GM12878 (cell line): ENCODE results near the gene DISC1. TPM values are rescaled to one million over a fixed set of nuclear protein-coding genes. Genes with fewer than 3 reads are reported as not detected.

Source experiments
- ATAC-seq: fragments of 200-7000 bp; cut with Tn5 transposase; 3 replicates; pipeline ENCODE4 v1.9.1; 2020; ENCODE audit warnings: mild to moderate bottlenecking, moderate library complexity
- BruUV-seq: library from RNA; stranded (reverse); fragments of 400-500 nt; replicated peaks from 2 replicates; lab custom pipeline; 2021; lab: Mats Ljungman, UMichigan
- CTCF ChIA-PET: fragments of 300-600 bp; sonication (Branson Sonifier 250); formaldehyde crosslinking; extraction: SDS; loops from one replicate; lab custom pipeline; 2021; ENCODE audit warnings: inconsistent platforms; lab: Yijun Ruan, JAX
- POLR2A ChIA-PET: fragments of 350-600 bp; formaldehyde crosslinking; extraction: SDS; loops from one replicate; lab custom pipeline; 2021; ENCODE audit warnings: inconsistent platforms; lab: Charles Lee
- RAD21 ChIA-PET: fragments of 300-600 bp; sonication (Branson Sonifier 250); formaldehyde crosslinking; loops from one replicate; lab custom pipeline; 2023; ENCODE audit warnings: antibody characterized with exemption; ENCODE audit not compliant: unreplicated experiment; lab: Charles Lee
- SMC1A ChIA-PET: fragments of 300-600 bp; sonication (Branson Sonifier 250); formaldehyde crosslinking; loops from one replicate; lab custom pipeline; 2023; ENCODE audit not compliant: unreplicated experiment, uncharacterized antibody; lab: Charles Lee
- DNase-seq: peaks from one replicate; pipeline ENCODE4 v3.0.0-alpha.2; 2011; ENCODE audit warnings: low read depth, low spot score
- FAIRE-seq: peaks from 3 replicates; lab custom pipeline; 2011; peaks lifted over from hg19 to GRCh38; lab: Jason Lieb, UNC
- H2AFZ ChIP-seq: 2 replicates; pipeline ENCODE4 v1.6.0; 2011; ENCODE audit warnings: low read depth, low read length, control low read depth; ENCODE audit not compliant: control insufficient read depth
- H3K27ac ChIP-seq: 2 replicates; pipeline ENCODE4 v1.5.1; 2011; ENCODE audit warnings: control low read depth; ENCODE audit not compliant: control insufficient read depth, insufficient read depth
- H3K27me3 ChIP-seq, 2 experiments: replicated peaks in 1 of 2; 2 replicates each; pipeline versions ENCODE4 v1.6.0 to v1.6.1; 2011; ENCODE audit warnings: low read length in 1 of 2; ENCODE audit not compliant: control insufficient read depth in 2 of 2, insufficient read depth in 2 of 2
- H3K36me3 ChIP-seq, 2 experiments: 2 replicates each; pipeline ENCODE4 v1.5.1; 2011; ENCODE audit warnings: low read length in 1 of 2; ENCODE audit not compliant: control insufficient read depth in 2 of 2, insufficient read depth in 2 of 2
- H3K4me1 ChIP-seq: 2 replicates; pipeline ENCODE4 v1.6.1; 2011; ENCODE audit warnings: mild to moderate bottlenecking, low read length, moderate library complexity, mixed read lengths; ENCODE audit not compliant: control insufficient read depth, insufficient read depth
- H3K4me2 ChIP-seq: 2 replicates; pipeline ENCODE4 v1.6.0; 2011; ENCODE audit warnings: control low read depth; ENCODE audit not compliant: control insufficient read depth, insufficient read depth
- H3K4me3 ChIP-seq: fragments of 200-600 bp; sonication (generic); 2 replicates; pipeline ENCODE4 v1.5.1; 2016
- H3K79me2 ChIP-seq: 2 replicates; pipeline ENCODE4 v1.6.0; 2011; ENCODE audit warnings: low read length; ENCODE audit not compliant: control insufficient read depth, insufficient read depth
- H3K9ac ChIP-seq: 2 replicates; pipeline ENCODE4 v1.8.0; 2011; ENCODE audit warnings: low read length, control low read depth, mixed read lengths; ENCODE audit not compliant: control insufficient read depth, insufficient read depth
- H3K9me3 ChIP-seq: replicated peaks from 3 replicates; pipeline ENCODE4 v1.5.1; 2011; ENCODE audit warnings: mild to moderate bottlenecking, low read length; ENCODE audit not compliant: control insufficient read depth, insufficient read depth
- H4K20me1 ChIP-seq: 2 replicates; pipeline ENCODE4 v1.6.0; 2011; ENCODE audit not compliant: control insufficient read depth, insufficient read depth
- CBX5 ChIP-seq: sonication (generic); IDR thresholded peaks from 2 replicates; pipeline ENCODE4 v1.6.1; 2016; ENCODE audit warnings: low read depth, moderate library complexity, mild to moderate bottlenecking, inconsistent platforms
- CHD4 ChIP-seq: fragments of 200-600 bp; sonication (generic); IDR thresholded peaks from 2 replicates; pipeline ENCODE4 v1.6.1; 2016; ENCODE audit warnings: mild to moderate bottlenecking
- DPF2 ChIP-seq: fragments of 450-650 bp; IDR thresholded peaks from 2 replicates; pipeline ENCODE4 v1.6.1; 2017; ENCODE audit warnings: mild to moderate bottlenecking
- EZH2 ChIP-seq: IDR thresholded peaks from 2 replicates; pipeline ENCODE4 v1.6.1; 2012; ENCODE audit warnings: low read depth, mild to moderate bottlenecking, control low read depth, inconsistent platforms, low read length, borderline replicate concordance; ENCODE audit not compliant: control insufficient read depth
- IRF3 ChIP-seq: fragments of 450-650 bp; IDR thresholded peaks from 2 replicates; pipeline ENCODE4 v1.6.1; 2014; ENCODE audit warnings: mild to moderate bottlenecking
- RBBP5 ChIP-seq: fragments of 200-600 bp; sonication (generic); conservative IDR thresholded peaks from 2 replicates; pipeline ENCODE4 v1.6.1; 2016
- SIN3A ChIP-seq: IDR thresholded peaks from 2 replicates; pipeline ENCODE4 v1.6.1; 2012; ENCODE audit warnings: low read depth, low read length, improper control_type of control experiment
- SKIL ChIP-seq: fragments of 450-650 bp; IDR thresholded peaks from 2 replicates; pipeline ENCODE4 v1.6.1; 2017; ENCODE audit warnings: mild to moderate bottlenecking, low read depth, inconsistent platforms; ENCODE audit not compliant: poor library complexity, severe bottlenecking
- SMAD1 ChIP-seq: fragments of 450-650 bp; IDR thresholded peaks from 2 replicates; pipeline ENCODE4 v1.6.1; 2018; ENCODE audit warnings: mild to moderate bottlenecking, low read depth; ENCODE audit not compliant: partially characterized antibody
- SUPT20H ChIP-seq: IDR thresholded peaks from 2 replicates; pipeline ENCODE4 v1.6.1; 2011; ENCODE audit warnings: low read depth, mild to moderate bottlenecking, low read length, moderate library complexity, borderline replicate concordance; ENCODE audit not compliant: control insufficient read depth
- TBL1XR1 ChIP-seq: IDR thresholded peaks from 2 replicates; pipeline ENCODE4 v1.6.1; 2012; ENCODE audit warnings: low read depth, low read length, improper control_type of control experiment
- YBX1 ChIP-seq: fragments of 450-650 bp; IDR thresholded peaks from 2 replicates; pipeline ENCODE4 v1.6.1; 2016; ENCODE audit warnings: antibody characterized with exemption
- YY1 ChIP-seq: IDR thresholded peaks from 2 replicates; pipeline ENCODE4 v1.6.1; 2011; ENCODE audit warnings: low read depth, mild to moderate bottlenecking, low read length
- ZNF687 ChIP-seq: fragments of 450-650 bp; IDR thresholded peaks from 2 replicates; pipeline ENCODE4 v1.6.1; 2017; ENCODE audit warnings: mild to moderate bottlenecking, moderate library complexity
- WGBS: methylation state at CpG from one replicate; pipeline ENCODE4 v1.1.6; 2016; ENCODE audit warnings: low lambda C conversion rate; ENCODE audit not compliant: insufficient replicate concordance, insufficient coverage; ENCODE audit errors: missing lambda C conversion rate; 5-methylcytosine and 5-hydroxymethylcytosine counted together
- in situ Hi-C: fragments of 300-500 bp; cut with MboI; formaldehyde crosslinking; loops from 9 replicates; pipeline ENCODE4 v1.14.3; 2018; ENCODE audit warnings: mixed read lengths
- intact Hi-C: fragments of 100-400 bp; cut with micrococcal nuclease; formaldehyde crosslinking; loops from one replicate; pipeline ENCODE4 v1.14.2; 2022; ENCODE audit not compliant: unreplicated experiment
- polyA plus RNA-seq, 11 experiments: library from polyadenylated mRNA; depleted of rRNA in 4 of 11; unstranded in 6 of 11; stranded (reverse) in 5 of 11; fragments of >200 nt; fragmentation: Nextera tagmentation in 4 of 11; fragmentation: Illumina TruSeq in 1 of 11; extraction: Ambion mirVana in 4 of 11; extraction: Trizol in 1 of 11; gene quantifications; 1 replicate in 1 of 11; 2 replicates in 10 of 11; pipeline versions ENCODE4 v1.2.1 to v1.2.3, GENCODE V29; 2011 to 2016; ENCODE audit warnings: inconsistent platforms in 2 of 11, missing spikeins in 2 of 11, low read depth in 1 of 11
- total RNA-seq, 4 experiments: library from RNA; depleted of rRNA in 3 of 4; stranded (reverse); fragments of >200 nt in 3 of 4; fragmentation: Illumina TruSeq in 1 of 4; extraction: Trizol in 1 of 4; gene quantifications; 2 replicates each; pipeline versions ENCODE4 v1.2.1 to v1.2.3, GENCODE V29; 2013 to 2021

DISC1 gene
- total and polyA plus RNA-seq, 10 of the 15 experiments (the other 5 are each of a cell fraction or from before 2014, with no cell fraction given), result 0.05 to 0.72 (median 0.19) TPM; not detected in 1

- ATAC-seq, result no peak
- Histone ChIP-seq H2AFZ (no peak overlapping the region), H3K27ac (no peak overlapping the region), H3K36me3 (no peaks in the 10 kb centered on the region), H3K4me3 (no peak overlapping the region), H3K79me2 (no peaks in the 10 kb centered on the region), H3K27me3 (peaks cover 0 to 3% of the 10 kb centered on the region in 2 experiments; a peak in 2 of 4 replicates), H3K9me3 (no peaks in the 10 kb centered on the region; the same call in 2 of the 3 replicates), H3K4me2 (no peak overlapping the region), H3K9ac (no peak overlapping the region), H3K4me1 (no peaks in the 10 kb centered on the region), H4K20me1 (no peaks in the 10 kb centered on the region; the same call in 1 of the 2 replicates)
- CTCF ChIA-PET, result no interaction called here
- POLR2A ChIA-PET, result no interaction called here
- WGBS, result 44% methylated on average over 8 of the region's 8 CpGs
- RAD21 ChIA-PET, result no interaction called here
- DNase-seq, result no peak
- no TSS peak for BruUV-seq
- no peak for TF ChIP-seq IRF3
- TF ChIP-seq RBBP5, result no peak
- no peak for TF ChIP-seq ZNF687
- no peak for TF ChIP-seq DPF2
- TF ChIP-seq SMAD1, result no peak
- no peak for TF ChIP-seq EZH2
- TF ChIP-seq SUPT20H, result no peak
- TF ChIP-seq TBL1XR1, result no peak
- no peak for TF ChIP-seq SKIL
- TF ChIP-seq SIN3A, result no peak
- no peak for TF ChIP-seq YY1
- no peak for TF ChIP-seq CHD4
- no peak for TF ChIP-seq CBX5
- no peak for TF ChIP-seq YBX1
- in situ Hi-C loops (no loop called here), intact Hi-C loops (no loop called here)
- SMC1A ChIA-PET, result no interaction called here
- FAIRE-seq, result no peak
These were observed 302.7 kb downstream of the DISC1 start for GRCh38 chr1:231929311-231929710.
